Kidney (tissue), 14 donors: ENCODE results near the gene MYO1D. TPM values are rescaled to one million over a fixed set of nuclear protein-coding genes. Genes with fewer than 3 reads are reported as not detected.
"Not testable (repeated sequence)": the region's sequence is repeated elsewhere in the genome, so short reads cannot be mapped to it uniquely, and the experiment has no call there.

Experiments
- DNase-seq, 5 donors: peaks; one replicate each; pipeline ENCODE4 v3.0.0-alpha.2; 2013 to 2020
- FAIRE-seq: peaks from 2 replicates; lab custom pipeline; 2012; peaks lifted over from hg19 to GRCh38; lab: Jason Lieb, UNC
- H3K27ac ChIP-seq, 2 donors: one replicate each; pipeline ENCODE4 v1.7.0; 2013; ENCODE audit warnings: low read depth in 2 of 2, low read length in 2 of 2, inconsistent platforms in 1 of 2
- H3K27me3 ChIP-seq: one replicate; pipeline ENCODE4 v1.7.1; 2013; ENCODE audit warnings: low read length, inconsistent platforms; ENCODE audit not compliant: control insufficient read depth, insufficient read depth
- H3K36me3 ChIP-seq, 3 donors: one replicate each; pipeline versions ENCODE4 v1.7.0 to v1.7.1; 2013; ENCODE audit warnings: low read length in 3 of 3, control low read depth in 1 of 3, inconsistent platforms in 1 of 3; ENCODE audit not compliant: insufficient read depth in 3 of 3, control insufficient read depth in 2 of 3
- H3K4me1 ChIP-seq, 3 donors: one replicate each; pipeline versions ENCODE4 v1.7.0 to v1.7.1; 2013; ENCODE audit warnings: low read length in 3 of 3, inconsistent platforms in 1 of 3, low read depth in 1 of 3; ENCODE audit not compliant: control insufficient read depth in 2 of 3, insufficient read depth in 2 of 3
- H3K4me3 ChIP-seq, 3 donors: one replicate each; pipeline versions ENCODE4 v1.7.0 to v1.8.1; 2013; ENCODE audit warnings: low read length in 3 of 3, control low read depth in 1 of 3, inconsistent platforms in 1 of 3
- H3K9ac ChIP-seq, 3 donors: one replicate each; pipeline versions ENCODE4 v1.7.0 to v1.7.1; 2013; ENCODE audit warnings: low read length in 3 of 3, control low read depth in 1 of 3, inconsistent platforms in 1 of 3
- H3K9me3 ChIP-seq, 3 donors: one replicate each; pipeline versions ENCODE4 v1.7.0 to v1.7.1; 2013; ENCODE audit warnings: low read length in 3 of 3, control low read depth in 1 of 3, inconsistent platforms in 1 of 3; ENCODE audit not compliant: control insufficient read depth in 2 of 3, insufficient read depth in 1 of 3
- CTCF ChIP-seq: IDR thresholded peaks from 3 replicates; pipeline ENCODE4 v1.5.1; 2012; ENCODE audit warnings: mild to moderate bottlenecking, moderate library complexity, borderline replicate concordance; ENCODE audit not compliant: insufficient read depth; ENCODE audit errors: extremely low read depth
- intact Hi-C: fragments of 100-400 bp; cut with DNase I; formaldehyde crosslinking; loops from one replicate; pipeline ENCODE4 v1.11.1; 2022
- polyA plus RNA-seq: library from polyadenylated mRNA; stranded (reverse); fragments of 350-450 nt; fragmentation: Illumina TruSeq; extraction: RNeasy Lipid Tissue Mini Kit (QIAGEN cat#74804); gene quantifications from one replicate; pipeline ENCODE4 v1.2.3, GENCODE V29; 2014; ENCODE audit warnings: low read depth, low replicate concordance; ENCODE audit not compliant: insufficient read depth
- total RNA-seq: library from RNA; stranded (reverse); fragmentation: NEBNext Ultra II Directional; extraction: Animal tissue kit (Norgen Biotek cat#: 25700); gene quantifications from one replicate; pipeline ENCODE4 v1.2.1, GENCODE V29; 2021
- donor health status: control.
- donor health status: control.
- donor health status: control.
- donor health status: control.
- donor health status: control.
- donor health status: DM: yes; HTN: yes; CAD: no.
- donor health status: Normal renal cell carcinoma (clear cell type).

Gene MYO1D
- total and polyA plus RNA-seq, 2 donors from 2014 or later = 21.1 to 99.9 TPM

- no peak for TF ChIP-seq CTCF
- Histone ChIP-seq H3K27ac (no peak overlapping the region), H3K27me3 (no peaks in the 10 kb centered on the region), H3K9me3 (no peaks in the 10 kb centered on the region), H3K9ac (no peak overlapping the region), H3K4me1 (peaks cover 0 to under 1% (median 0%) of the 10 kb centered on the region in 3 donors), H3K36me3 (peaks cover 5 to 40% (median 21%) of the 10 kb centered on the region in 3 donors), H3K4me3 (no peak overlapping the region)
- FAIRE-seq (no peak), DNase-seq (no peak)
- intact Hi-C loops = no loop called here
Observed at GRCh38 chr17:32458371-32458770, 418.6 kb downstream of the MYO1D start.

- H3K27ac ChIP-seq = no peak overlapping the region
- H3K4me1 ChIP-seq = no peaks in the 10 kb centered on the region
- H3K27me3 ChIP-seq = no peaks in the 10 kb centered on the region
- intact Hi-C loops = no loop called here
- peaks cover 5 to 40% (median 23%) of the 10 kb centered on the region in 3 donors for H3K36me3 ChIP-seq
- no peak for TF ChIP-seq CTCF
- no peaks in the 10 kb centered on the region for H3K9me3 ChIP-seq
- no peak for FAIRE-seq
- H3K9ac ChIP-seq = no peak overlapping the region
- no peak overlapping the region for H3K4me3 ChIP-seq
- DNase-seq = no peak
Observed at GRCh38 chr17:32453370-32453769, 423.6 kb downstream of the MYO1D start.

GRCh38 chr17:32452281-32452680 lies 424.6 kb downstream of the MYO1D start:
- H3K9ac ChIP-seq = no peak overlapping the region
- intact Hi-C loops = no loop called here
- FAIRE-seq (no peak), DNase-seq (no peak)
- H3K9me3 ChIP-seq = no peaks in the 10 kb centered on the region
- H3K36me3 ChIP-seq = peaks cover 6 to 38% (median 20%) of the 10 kb centered on the region in 3 donors
- H3K27ac ChIP-seq = no peak overlapping the region
- H3K4me1 ChIP-seq = no peaks in the 10 kb centered on the region
- H3K27me3 ChIP-seq = no peaks in the 10 kb centered on the region
- no peak for TF ChIP-seq CTCF
- no peak overlapping the region for H3K4me3 ChIP-seq

- DNase-seq (no peak), FAIRE-seq (no peak)
- Histone ChIP-seq H3K27me3 (no peaks in the 10 kb centered on the region), H3K36me3 (peaks cover 8 to 40% (median 20%) of the 10 kb centered on the region in 3 donors), H3K4me3 (no peak overlapping the region), H3K9ac (no peak overlapping the region), H3K9me3 (no peaks in the 10 kb centered on the region), H3K4me1 (no peaks in the 10 kb centered on the region), H3K27ac (no peak overlapping the region)
- TF ChIP-seq CTCF = no peak
- intact Hi-C loops = no loop called here
Observed at GRCh38 chr17:32451879-32452278, 425.0 kb downstream of the MYO1D start.

GRCh38 chr17:32450379-32450778 lies 426.5 kb downstream of the MYO1D start:
- H3K27me3 ChIP-seq, H3K9me3 ChIP-seq, DNase-seq, H3K4me3 ChIP-seq, FAIRE-seq, H3K27ac ChIP-seq, intact Hi-C loops, H3K9ac ChIP-seq, H3K4me1 ChIP-seq: not testable (repeated sequence)
- peaks cover 9 to 39% (median 20%) of the 10 kb centered on the region in 3 donors for H3K36me3 ChIP-seq
